22Rv1 (cell line): ENCODE measurements around the gene PARP8.

Experiments used
- CTCF ChIP-seq: fragments of 450-650 bp; IDR thresholded peaks from 2 replicates; pipeline ENCODE4 v1.5.1; 2017; ENCODE audit warnings: mild to moderate bottlenecking
- ZFX ChIP-seq: fragments of 450-650 bp; IDR thresholded peaks from 2 replicates; pipeline ENCODE4 v1.6.1; 2017; ENCODE audit warnings: antibody characterized with exemption, borderline replicate concordance

GRCh38 chr5:50770441-50770840 is 104.0 kb downstream of the PARP8 start:
- TF ChIP-seq CTCF, result no peak
- no peak for TF ChIP-seq ZFX
